ENCODE measurements around the gene DDX1. TPM values are rescaled to one million over a fixed set of nuclear protein-coding genes. Genes with fewer than 3 reads are reported as not detected.
A peak's percentile ranks its signal among the peaks of the same experiment; 100 is the strongest.

Gene DDX1
- total RNA-seq, 1 experiment from 2014 or later = 154 TPM

DNA sequence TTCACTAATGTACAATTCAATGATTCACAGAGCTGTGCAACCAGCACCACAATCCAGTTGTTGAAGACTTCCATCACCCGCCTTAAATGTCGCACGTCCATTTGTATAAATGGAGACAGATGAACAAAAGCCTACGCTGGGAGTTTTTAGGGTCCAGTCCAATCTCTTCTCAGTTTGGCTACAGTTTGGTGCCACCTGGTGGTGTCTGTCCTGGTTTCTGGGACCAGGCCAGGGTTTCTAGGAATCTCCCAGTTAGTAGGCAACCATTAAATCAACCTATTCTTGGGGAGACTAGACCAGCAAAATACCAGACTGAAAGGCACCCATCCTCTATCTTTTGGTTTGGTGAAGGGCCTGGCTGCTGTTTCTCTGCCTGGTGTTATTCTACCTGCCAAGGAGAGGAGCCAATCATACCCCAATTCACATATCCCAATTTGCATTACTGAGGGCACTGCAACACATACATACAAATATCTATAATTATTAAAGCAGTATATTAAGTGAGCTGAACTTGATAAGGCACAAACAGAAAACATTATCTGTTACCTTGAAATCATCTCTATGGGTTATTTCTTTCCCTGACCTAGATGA is 3.2 kb upstream of the DDX1 start:
- intact Hi-C loops (cut with micrococcal nuclease; ENCODE audit: unreplicated experiment) = loop anchor here (10.0 kb wide), 1 partner anchor 674 kb away; no protein-coding TSS in a partner anchor
- no TSS peak for BruUV-seq (replicated peaks)
- CTCF ChIA-PET = no interaction called here

DNA sequence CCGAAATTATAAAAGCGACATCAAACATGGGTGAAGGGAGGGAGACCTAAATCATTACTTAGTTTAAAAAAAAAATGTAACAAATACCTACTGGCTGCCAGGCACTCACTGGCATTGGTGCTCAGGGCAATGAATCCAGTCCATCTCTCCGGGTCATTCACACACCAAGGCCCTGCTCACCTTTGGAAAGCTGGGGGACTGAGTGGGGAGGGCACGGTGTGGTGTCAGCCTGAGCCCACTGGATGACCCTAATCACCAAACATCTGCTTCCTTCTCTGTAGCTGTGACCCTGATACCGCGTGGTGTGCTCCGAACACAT is 336 bp upstream of the DDX1 start:
- POLR2A ChIA-PET (ENCODE audit: low non-redundant PET) = no interaction called here
- intact Hi-C loops (cut with micrococcal nuclease; ENCODE audit: unreplicated experiment) = loop anchor here (2.0 kb wide), 1 partner anchor 31 kb away; the partner anchor contains the start of gene NBAS
- CTCF ChIA-PET = interaction anchor here (0.7 to 1.0 kb wide), 2 partner anchors 14 to 667 kb away, joined by 3 to 4 read pairs; no protein-coding TSS in a partner anchor
- H3K9me3 ChIP-seq (ENCODE audit: low read depth, low read length, poor library complexity, severe bottlenecking) = no peaks in the 10 kb centered on the region
- H3K27me3 ChIP-seq (replicated peaks; ENCODE audit: insufficient read depth, low read depth, low read length, poor library complexity) = no peaks in the 10 kb centered on the region
- H3K27ac ChIP-seq (ENCODE audit: low read depth, low read length, poor library complexity, severe bottlenecking) = peak overlapping the region; percentile 90
- H3K4me3 ChIP-seq (ENCODE audit: low read depth, low read length, poor library complexity, severe bottlenecking) = peak overlapping the region; percentile 84
- no TSS peak for BruUV-seq (replicated peaks)
- TF ChIP-seq, protein P1, sequence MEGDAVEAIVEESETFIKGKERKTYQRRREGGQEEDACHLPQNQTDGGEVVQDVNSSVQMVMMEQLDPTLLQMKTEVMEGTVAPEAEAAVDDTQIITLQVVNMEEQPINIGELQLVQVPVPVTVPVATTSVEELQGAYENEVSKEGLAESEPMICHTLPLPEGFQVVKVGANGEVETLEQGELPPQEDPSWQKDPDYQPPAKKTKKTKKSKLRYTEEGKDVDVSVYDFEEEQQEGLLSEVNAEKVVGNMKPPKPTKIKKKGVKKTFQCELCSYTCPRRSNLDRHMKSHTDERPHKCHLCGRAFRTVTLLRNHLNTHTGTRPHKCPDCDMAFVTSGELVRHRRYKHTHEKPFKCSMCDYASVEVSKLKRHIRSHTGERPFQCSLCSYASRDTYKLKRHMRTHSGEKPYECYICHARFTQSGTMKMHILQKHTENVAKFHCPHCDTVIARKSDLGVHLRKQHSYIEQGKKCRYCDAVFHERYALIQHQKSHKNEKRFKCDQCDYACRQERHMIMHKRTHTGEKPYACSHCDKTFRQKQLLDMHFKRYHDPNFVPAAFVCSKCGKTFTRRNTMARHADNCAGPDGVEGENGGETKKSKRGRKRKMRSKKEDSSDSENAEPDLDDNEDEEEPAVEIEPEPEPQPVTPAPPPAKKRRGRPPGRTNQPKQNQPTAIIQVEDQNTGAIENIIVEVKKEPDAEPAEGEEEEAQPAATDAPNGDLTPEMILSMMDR (conservative IDR thresholded peaks at IDR 0.05; ENCODE audit: low read depth, low read length) = no peak
- no peak for TF ChIP-seq EZH2 (IDR thresholded peaks at IDR 0.05; ENCODE audit: borderline replicate concordance, low read depth, low read length, poor library complexity, severe bottlenecking)
- no peak for DNase-seq (ENCODE audit: low spot score)
- H3K36me3 ChIP-seq (ENCODE audit: insufficient read depth, low read length, poor library complexity, severe bottlenecking) = peaks cover 14% of the 10 kb centered on the region
- H3K4me1 ChIP-seq (ENCODE audit: insufficient read depth, low read length, poor library complexity, severe bottlenecking) = peaks cover 5% of the 10 kb centered on the region

More for the DNA sequence above, 3.2 kb upstream of the DDX1 start:
- H3K27me3 ChIP-seq (replicated peaks; ENCODE audit: insufficient read depth, low read depth, low read length, poor library complexity) = no peaks in the 10 kb centered on the region
- H3K27ac ChIP-seq (ENCODE audit: low read depth, low read length, poor library complexity, severe bottlenecking) = no peak overlapping the region
- H3K36me3 ChIP-seq (ENCODE audit: insufficient read depth, low read length, poor library complexity, severe bottlenecking) = no peaks in the 10 kb centered on the region
- POLR2A ChIA-PET (ENCODE audit: low non-redundant PET) = no interaction called here
- peaks cover 5% of the 10 kb centered on the region for H3K4me1 ChIP-seq (ENCODE audit: insufficient read depth, low read length, poor library complexity, severe bottlenecking)
- TF ChIP-seq, protein P1 (conservative IDR thresholded peaks at IDR 0.05; ENCODE audit: low read depth, low read length) = peak; percentile 68
- TF ChIP-seq EZH2 (IDR thresholded peaks at IDR 0.05; ENCODE audit: borderline replicate concordance, low read depth, low read length, poor library complexity, severe bottlenecking) = no peak
- H3K4me3 ChIP-seq (ENCODE audit: low read depth, low read length, poor library complexity, severe bottlenecking) = no peak overlapping the region
- no peaks in the 10 kb centered on the region for H3K9me3 ChIP-seq (ENCODE audit: low read depth, low read length, poor library complexity, severe bottlenecking)
- DNase-seq (ENCODE audit: low spot score) = peak; percentile 76

DNA sequence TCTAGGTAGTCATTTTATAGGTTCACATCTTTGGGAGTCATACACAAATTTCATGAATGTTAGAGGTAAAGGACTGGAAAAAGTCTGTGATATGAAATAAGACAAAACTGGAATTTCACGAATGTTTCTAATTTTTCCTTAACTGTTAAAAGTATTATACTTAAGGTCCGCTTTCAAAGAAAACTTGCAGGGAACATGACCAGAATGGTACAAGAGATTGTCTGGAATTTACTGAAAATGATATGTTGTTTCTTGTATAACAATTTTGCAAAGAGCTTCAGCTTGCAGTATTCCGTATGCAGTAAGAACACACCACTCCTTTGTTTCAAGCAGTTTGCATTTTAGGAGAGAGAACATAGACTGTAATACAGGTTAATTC is 1.6 kb downstream of the DDX1 start:
- no TSS peak for BruUV-seq (replicated peaks)
- H3K4me1 ChIP-seq (ENCODE audit: insufficient read depth, low read length, poor library complexity, severe bottlenecking) = peaks cover 5% of the 10 kb centered on the region
- no peaks in the 10 kb centered on the region for H3K27me3 ChIP-seq (replicated peaks; ENCODE audit: insufficient read depth, low read depth, low read length, poor library complexity)
- TF ChIP-seq, protein P1 (conservative IDR thresholded peaks at IDR 0.05; ENCODE audit: low read depth, low read length) = no peak
- TF ChIP-seq EZH2 (IDR thresholded peaks at IDR 0.05; ENCODE audit: borderline replicate concordance, low read depth, low read length, poor library complexity, severe bottlenecking) = no peak
- POLR2A ChIA-PET (ENCODE audit: low non-redundant PET) = no interaction called here
- intact Hi-C loops (cut with micrococcal nuclease; ENCODE audit: unreplicated experiment) = no loop called here
- peak overlapping the region; percentile 84 for H3K4me3 ChIP-seq (ENCODE audit: low read depth, low read length, poor library complexity, severe bottlenecking)
- no peak for DNase-seq (ENCODE audit: low spot score)
- no peaks in the 10 kb centered on the region for H3K9me3 ChIP-seq (ENCODE audit: low read depth, low read length, poor library complexity, severe bottlenecking)
- CTCF ChIA-PET = interaction anchor here (0.8 kb wide), 1 partner anchor 16 kb away, joined by 3 read pairs; no protein-coding TSS in a partner anchor
- peaks cover 34% of the 10 kb centered on the region for H3K36me3 ChIP-seq (ENCODE audit: insufficient read depth, low read length, poor library complexity, severe bottlenecking)
- H3K27ac ChIP-seq (ENCODE audit: low read depth, low read length, poor library complexity, severe bottlenecking) = no peak overlapping the region
